GM12875 (cell line): ENCODE results near the gene MUCL3.
"Not testable (repeated sequence)": the region's sequence is repeated elsewhere in the genome, so short reads cannot be mapped to it uniquely, and the experiment has no call there.

Experiments used
- H3K4me3 ChIP-seq: one replicate; pipeline ENCODE4 v1.5.1; 2011; ENCODE audit warnings: low read depth, low read length, control low read depth
- TF ChIP-seq, protein P1 (sequence below): IDR thresholded peaks from 2 replicates; pipeline ENCODE4 v1.5.1; 2011; ENCODE audit warnings: low read depth, mild to moderate bottlenecking, control low read depth, inconsistent platforms, low read length, moderate library complexity, borderline replicate concordance; ENCODE audit not compliant: insufficient read depth

Gene MUCL3

GRCh38 chr6:30988209-30988825 is 47.5 kb downstream of the MUCL3 start:
- TF ChIP-seq, protein P1, sequence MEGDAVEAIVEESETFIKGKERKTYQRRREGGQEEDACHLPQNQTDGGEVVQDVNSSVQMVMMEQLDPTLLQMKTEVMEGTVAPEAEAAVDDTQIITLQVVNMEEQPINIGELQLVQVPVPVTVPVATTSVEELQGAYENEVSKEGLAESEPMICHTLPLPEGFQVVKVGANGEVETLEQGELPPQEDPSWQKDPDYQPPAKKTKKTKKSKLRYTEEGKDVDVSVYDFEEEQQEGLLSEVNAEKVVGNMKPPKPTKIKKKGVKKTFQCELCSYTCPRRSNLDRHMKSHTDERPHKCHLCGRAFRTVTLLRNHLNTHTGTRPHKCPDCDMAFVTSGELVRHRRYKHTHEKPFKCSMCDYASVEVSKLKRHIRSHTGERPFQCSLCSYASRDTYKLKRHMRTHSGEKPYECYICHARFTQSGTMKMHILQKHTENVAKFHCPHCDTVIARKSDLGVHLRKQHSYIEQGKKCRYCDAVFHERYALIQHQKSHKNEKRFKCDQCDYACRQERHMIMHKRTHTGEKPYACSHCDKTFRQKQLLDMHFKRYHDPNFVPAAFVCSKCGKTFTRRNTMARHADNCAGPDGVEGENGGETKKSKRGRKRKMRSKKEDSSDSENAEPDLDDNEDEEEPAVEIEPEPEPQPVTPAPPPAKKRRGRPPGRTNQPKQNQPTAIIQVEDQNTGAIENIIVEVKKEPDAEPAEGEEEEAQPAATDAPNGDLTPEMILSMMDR: no peak

DNA sequence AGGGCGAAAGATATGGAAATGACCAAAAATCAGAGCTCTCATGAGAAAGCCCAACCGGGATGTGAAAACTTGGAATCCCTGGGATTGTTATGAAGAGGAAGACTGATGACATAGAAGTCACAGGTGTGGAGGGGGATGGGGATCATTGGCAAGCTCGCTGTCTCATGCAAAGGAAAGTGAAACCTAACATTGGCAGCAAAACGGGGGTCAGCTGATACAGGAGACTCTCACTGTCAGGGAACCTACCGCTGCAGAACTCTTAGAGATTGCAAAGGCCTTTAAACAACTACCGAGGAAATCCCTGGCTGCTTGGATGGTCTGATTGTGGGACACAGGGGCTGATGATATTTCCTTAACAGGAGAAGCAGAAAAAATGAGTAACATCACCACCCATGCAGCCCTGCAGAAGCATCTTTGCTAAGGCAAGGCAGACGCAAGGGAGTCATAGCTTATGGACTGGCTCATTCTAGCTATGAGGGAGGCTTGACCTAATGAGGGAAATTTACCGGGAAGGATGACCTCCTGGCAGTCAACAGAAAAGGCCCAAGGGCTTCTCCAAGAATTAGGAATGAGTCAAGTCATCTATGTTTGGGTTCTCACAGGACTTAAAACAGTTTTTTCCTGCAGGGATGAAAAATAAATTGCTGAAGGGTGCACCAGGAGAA is 49.8 kb downstream of the MUCL3 start:
- no peak overlapping the region for H3K4me3 ChIP-seq
- TF ChIP-seq, protein P1: no peak

More at GRCh38 chr6:30988209-30988825, 47.5 kb downstream of the MUCL3 start:
- H3K4me3 ChIP-seq: no peak overlapping the region

GRCh38 chr6:30991891-30992290 is 51.1 kb downstream of the MUCL3 start:
- TF ChIP-seq, protein P1: no peak
- H3K4me3 ChIP-seq: no peak overlapping the region

GRCh38 chr6:30997301-30997700 is 56.5 kb downstream of the MUCL3 start:
- TF ChIP-seq, protein P1: no peak
- H3K4me3 ChIP-seq: no peak overlapping the region

- TF ChIP-seq, protein P1: no peak
- no peak overlapping the region for H3K4me3 ChIP-seq
Observed at GRCh38 chr6:30998785-30999184, 58.0 kb downstream of the MUCL3 start.

- H3K4me3 ChIP-seq: not testable (repeated sequence)
Observed at GRCh38 chr6:31000067-31000860, 59.5 kb downstream of the MUCL3 start.

DNA sequence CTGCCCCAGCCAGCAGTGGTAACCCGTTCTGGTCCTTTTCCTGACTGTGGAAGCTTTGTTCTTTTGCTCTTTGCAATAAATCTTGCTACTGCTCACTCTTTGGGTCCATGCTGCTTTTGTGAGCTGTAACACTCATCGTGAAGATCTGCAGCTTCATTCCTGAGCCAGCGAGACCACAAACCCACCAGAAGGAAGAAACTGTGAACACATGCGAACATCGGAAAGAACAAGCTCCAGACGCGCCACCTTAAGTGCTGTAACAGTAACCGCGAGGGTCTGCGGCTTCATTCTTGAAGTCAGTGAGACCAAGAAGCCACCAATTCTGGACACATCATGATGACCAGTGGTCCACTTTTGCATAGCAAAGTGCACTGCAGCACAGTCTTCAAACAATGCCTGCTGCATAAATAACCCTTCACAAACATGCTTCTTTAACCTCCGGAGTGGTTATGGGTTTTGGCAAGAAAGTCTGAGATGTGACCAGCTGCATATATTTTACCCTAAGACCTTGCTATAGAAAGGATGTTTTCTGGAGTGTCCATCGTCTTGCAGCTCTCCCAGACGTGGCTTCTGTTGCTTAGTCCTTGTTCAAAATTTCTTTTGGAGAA is 60.6 kb downstream of the MUCL3 start:
- TF ChIP-seq, protein P1: no peak
- no peak overlapping the region for H3K4me3 ChIP-seq
